GM12875 (cell line): Measurements from ENCODE around the gene CD46.

Source experiments
- H3K4me3 ChIP-seq: one replicate; pipeline ENCODE4 v1.5.1; 2011; ENCODE audit warnings: low read depth, low read length, control low read depth
- TF ChIP-seq, protein P1 (sequence below): IDR thresholded peaks from 2 replicates; pipeline ENCODE4 v1.5.1; 2011; ENCODE audit warnings: low read depth, mild to moderate bottlenecking, control low read depth, inconsistent platforms, low read length, moderate library complexity, borderline replicate concordance; ENCODE audit not compliant: insufficient read depth

Gene CD46

DNA sequence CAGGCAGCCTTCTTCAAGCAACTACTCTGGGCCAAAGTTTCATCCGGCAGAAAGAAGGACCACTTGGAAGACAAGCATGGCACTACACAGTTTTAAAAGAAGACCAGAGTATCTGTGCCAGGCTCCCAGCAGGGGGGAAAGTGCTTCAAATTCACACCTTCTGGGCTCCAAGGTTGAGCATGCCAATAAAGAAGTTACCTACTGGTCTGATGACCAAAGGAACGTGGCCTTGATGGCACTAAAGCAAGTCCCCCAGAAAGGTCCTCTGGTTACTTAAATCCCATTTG lies 73.5 kb downstream of the CD46 start:
- TF ChIP-seq, protein P1, sequence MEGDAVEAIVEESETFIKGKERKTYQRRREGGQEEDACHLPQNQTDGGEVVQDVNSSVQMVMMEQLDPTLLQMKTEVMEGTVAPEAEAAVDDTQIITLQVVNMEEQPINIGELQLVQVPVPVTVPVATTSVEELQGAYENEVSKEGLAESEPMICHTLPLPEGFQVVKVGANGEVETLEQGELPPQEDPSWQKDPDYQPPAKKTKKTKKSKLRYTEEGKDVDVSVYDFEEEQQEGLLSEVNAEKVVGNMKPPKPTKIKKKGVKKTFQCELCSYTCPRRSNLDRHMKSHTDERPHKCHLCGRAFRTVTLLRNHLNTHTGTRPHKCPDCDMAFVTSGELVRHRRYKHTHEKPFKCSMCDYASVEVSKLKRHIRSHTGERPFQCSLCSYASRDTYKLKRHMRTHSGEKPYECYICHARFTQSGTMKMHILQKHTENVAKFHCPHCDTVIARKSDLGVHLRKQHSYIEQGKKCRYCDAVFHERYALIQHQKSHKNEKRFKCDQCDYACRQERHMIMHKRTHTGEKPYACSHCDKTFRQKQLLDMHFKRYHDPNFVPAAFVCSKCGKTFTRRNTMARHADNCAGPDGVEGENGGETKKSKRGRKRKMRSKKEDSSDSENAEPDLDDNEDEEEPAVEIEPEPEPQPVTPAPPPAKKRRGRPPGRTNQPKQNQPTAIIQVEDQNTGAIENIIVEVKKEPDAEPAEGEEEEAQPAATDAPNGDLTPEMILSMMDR = no peak
- no peak overlapping the region for H3K4me3 ChIP-seq

DNA sequence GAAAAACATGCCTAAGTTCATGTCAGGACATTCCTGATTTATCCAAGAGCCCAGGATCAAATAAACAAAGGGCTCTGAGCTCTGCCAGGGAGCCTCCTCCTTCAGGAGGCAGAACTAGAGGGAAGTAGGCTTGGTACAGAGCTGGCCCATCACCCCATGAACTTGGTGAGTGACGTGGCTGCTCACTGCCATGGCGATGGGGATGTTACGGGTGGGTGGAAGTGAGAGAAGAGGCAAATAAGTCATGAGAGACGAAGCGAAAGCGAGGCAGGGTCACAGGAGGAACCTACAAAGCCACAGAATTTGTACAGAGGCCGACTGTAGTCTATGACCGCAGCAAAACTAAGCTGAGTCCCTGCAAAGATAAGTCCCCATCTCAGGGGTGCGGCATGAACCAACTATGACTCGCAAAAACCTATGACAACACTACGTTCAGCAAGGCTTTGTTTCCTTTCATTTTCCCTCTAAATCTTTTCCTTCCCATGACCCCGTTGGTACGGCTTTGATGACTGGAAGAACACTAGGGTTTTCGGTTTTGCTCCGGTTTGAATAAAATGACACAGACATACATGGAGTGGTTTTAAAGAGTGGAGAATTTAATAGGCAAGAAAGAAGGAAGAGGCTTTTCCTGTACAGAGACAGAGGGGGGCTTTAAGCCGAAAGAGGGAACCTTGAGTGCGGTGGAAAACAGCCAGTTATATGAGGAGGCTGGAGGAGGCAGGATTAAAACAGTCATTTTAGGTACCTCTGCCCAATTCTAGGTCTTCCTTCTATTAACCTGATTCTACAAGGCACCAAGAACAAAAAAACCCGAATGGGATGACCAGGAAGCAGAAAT lies 74.1 kb downstream of the CD46 start:
- H3K4me3 ChIP-seq = peak overlapping the region; percentile 11
- TF ChIP-seq, protein P1 = no peak

DNA sequence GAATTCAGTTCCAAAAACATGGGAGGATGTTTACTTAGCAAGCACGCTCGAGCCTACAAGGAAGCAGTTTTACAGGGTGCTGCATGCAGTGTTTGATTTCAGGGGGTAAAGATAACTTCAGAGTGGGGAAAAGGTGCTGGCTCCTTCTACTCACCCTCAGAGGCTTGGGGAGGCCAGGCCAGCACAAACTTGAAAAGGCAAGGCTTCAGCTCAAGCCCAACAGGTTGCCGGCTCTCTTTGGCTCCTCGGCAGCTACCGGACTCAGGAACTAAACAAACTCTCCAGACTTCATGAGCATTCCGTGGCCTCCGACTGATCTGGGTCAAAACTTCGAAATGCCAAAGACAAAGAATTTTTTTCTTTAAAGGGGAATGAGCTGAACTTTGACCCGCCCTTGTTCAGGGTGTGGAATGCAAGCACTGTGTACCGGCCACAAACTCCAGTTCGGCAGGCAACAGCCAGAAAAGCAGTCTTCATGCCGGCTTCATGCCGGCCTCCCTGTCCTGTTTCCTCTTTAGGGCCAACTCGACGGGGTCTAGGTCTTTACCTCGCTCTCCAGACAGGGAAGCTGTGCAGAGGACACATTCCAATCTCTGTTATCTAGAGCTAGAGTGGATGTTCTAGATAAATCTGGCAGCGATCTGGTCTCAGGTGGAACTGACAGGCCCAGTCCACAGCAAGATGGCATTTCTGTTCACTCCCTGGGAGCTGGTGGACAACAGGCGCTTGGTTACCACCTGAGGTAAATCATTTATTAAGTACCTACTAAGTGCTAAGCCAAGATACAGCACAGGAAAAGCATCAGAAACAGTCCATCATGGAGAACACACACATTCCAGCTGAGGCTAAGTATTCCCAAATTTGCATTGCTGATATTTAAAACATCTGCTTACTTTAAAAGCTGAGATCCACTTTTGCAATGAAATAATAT lies 75.0 kb downstream of the CD46 start:
- H3K4me3 ChIP-seq = peak overlapping the region; percentile 11
- TF ChIP-seq, protein P1 = no peak

DNA sequence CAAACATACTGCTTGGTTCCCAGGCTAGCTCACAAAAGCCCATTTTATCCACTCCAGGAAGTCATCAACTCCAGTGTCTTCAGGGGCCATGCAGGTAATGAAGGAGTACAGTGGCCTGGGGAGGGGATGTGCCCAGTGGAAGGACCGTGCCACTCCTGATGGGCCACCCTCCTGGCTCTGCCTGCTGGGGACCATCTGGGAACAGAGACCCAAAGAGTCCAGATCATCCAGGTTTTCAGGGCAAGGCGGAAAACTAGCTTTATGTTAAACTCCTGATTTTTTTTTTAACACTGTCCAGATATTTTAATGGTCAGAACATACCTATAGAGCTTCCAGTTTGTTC lies 75.6 kb downstream of the CD46 start:
- TF ChIP-seq, protein P1 = no peak
- no peak overlapping the region for H3K4me3 ChIP-seq

DNA sequence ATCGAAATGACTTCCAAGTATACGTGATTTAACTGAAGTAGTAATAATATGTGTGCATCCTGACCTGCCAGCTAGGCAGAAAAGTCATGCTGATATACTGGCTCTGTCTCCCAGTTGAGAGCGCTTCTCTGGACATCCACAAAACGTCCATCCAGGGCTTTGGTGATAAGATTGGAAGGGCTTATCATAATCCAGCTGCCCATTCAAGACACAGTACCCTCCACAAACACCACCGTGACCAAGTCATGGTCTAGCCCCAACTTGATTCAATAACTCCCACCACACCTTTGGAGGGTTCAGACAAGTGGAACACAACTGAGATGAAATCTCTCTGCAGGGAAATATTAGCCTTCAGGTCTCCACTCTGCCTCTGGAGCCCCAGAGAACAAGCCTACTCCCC lies 76.2 kb downstream of the CD46 start:
- no peak overlapping the region for H3K4me3 ChIP-seq
- TF ChIP-seq, protein P1 = no peak

DNA sequence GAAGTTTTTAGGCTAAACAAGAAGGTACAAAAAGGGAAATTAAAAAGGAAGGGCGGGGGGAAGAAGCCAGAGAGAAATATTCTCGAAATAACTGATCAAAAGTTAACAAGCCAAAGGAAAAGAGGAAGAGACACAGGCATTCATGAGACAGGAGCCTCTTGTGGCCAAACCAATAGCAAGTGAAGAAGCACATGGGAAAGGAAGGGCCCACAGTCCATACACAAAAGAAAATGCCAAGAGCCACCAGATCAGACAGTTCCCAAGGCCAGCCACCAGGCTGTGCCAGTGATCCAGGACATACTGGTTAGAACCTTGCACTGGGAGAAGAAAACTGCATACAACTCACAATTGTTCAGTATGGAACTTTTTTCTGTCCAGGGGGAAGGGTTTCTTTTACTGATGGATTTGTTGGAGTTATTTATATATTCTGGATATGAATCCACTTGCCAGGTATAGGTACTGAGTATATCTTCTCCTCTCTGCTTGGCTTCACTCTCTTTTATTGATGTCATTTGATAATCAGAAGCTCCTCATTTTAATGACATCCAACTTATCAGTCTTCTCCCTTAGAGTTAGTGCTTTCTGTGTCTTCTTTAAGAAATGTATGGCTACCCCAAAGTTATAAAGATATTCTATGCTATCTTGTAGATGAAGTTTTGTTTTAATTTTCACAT lies 76.8 kb downstream of the CD46 start:
- TF ChIP-seq, protein P1 = peak; percentile 78
- no peak overlapping the region for H3K4me3 ChIP-seq
